IMR-90 (cell line): ENCODE measurements around the gene FOXP1. TPM values are rescaled to one million over a fixed set of nuclear protein-coding genes. Genes with fewer than 3 reads are reported as not detected.

Source experiments
- ATAC-seq: fragments of 200-7000 bp; cut with Tn5 transposase; 2 replicates; pipeline ENCODE4 v1.9.1; 2020; ENCODE audit warnings: low read depth, mild to moderate bottlenecking, moderate library complexity
- BruUV-seq: library from RNA; stranded (reverse); fragments of 400-500 nt; replicated peaks from 2 replicates; lab custom pipeline; 2021; lab: Mats Ljungman, UMichigan
- CTCF ChIA-PET: fragments of 300-600 bp; formaldehyde crosslinking; extraction: SDS; loops from one replicate; lab custom pipeline; 2021; ENCODE audit warnings: antibody characterized with exemption; lab: Yijun Ruan, JAX
- POLR2A ChIA-PET: fragments of 300-600 bp; sonication (Branson Sonifier 250); formaldehyde crosslinking; loops from one replicate; lab custom pipeline; 2022; ENCODE audit warnings: antibody characterized with exemption; ENCODE audit not compliant: unreplicated experiment; lab: Charles Lee
- DNase-seq: peaks from one replicate; pipeline ENCODE4 v3.0.0; 2013
- H2AFZ ChIP-seq: replicated peaks from 2 replicates; pipeline ENCODE3; 2013; ENCODE audit warnings: low read length, mild to moderate bottlenecking; ENCODE audit not compliant: poor library complexity
- H2AK5ac ChIP-seq: 2 replicates; pipeline ENCODE4 v1.6.1; 2013; ENCODE audit warnings: low read depth, low read length, inconsistent platforms
- H2AK9ac ChIP-seq: replicated peaks from 2 replicates; pipeline ENCODE3; 2013; ENCODE audit warnings: mild to moderate bottlenecking, low read depth, low read length, moderate library complexity; ENCODE audit not compliant: poor library complexity
- H2BK120ac ChIP-seq: 2 replicates; pipeline ENCODE4 v1.6.1; 2013; ENCODE audit warnings: low read depth, low read length, inconsistent platforms
- H2BK15ac ChIP-seq: 3 replicates; pipeline ENCODE4 v1.6.1; 2013; ENCODE audit warnings: low read depth, low read length, inconsistent platforms
- H2BK20ac ChIP-seq: 2 replicates; pipeline ENCODE4 v1.6.1; 2013; ENCODE audit warnings: low read depth, mild to moderate bottlenecking, inconsistent platforms, low read length, moderate library complexity
- H2BK5ac ChIP-seq: 2 replicates; pipeline ENCODE4 v1.6.1; 2013; ENCODE audit warnings: mild to moderate bottlenecking, low read depth, low read length, inconsistent platforms; ENCODE audit not compliant: poor library complexity, severe bottlenecking
- H3K14ac ChIP-seq: replicated peaks from 2 replicates; pipeline ENCODE4 v1.6.1; 2013; ENCODE audit warnings: low read depth, low read length, inconsistent platforms
- H3K18ac ChIP-seq: 2 replicates; pipeline ENCODE4 v1.6.1; 2013; ENCODE audit warnings: low read depth, low read length, control low read depth
- H3K23ac ChIP-seq: 2 replicates; pipeline ENCODE4 v1.6.1; 2013; ENCODE audit warnings: low read depth, low read length, inconsistent platforms
- H3K27ac ChIP-seq: 2 replicates; pipeline ENCODE4 v1.5.1; 2013; ENCODE audit warnings: mild to moderate bottlenecking, control low read depth, low read length; ENCODE audit not compliant: insufficient read depth
- H3K27me3 ChIP-seq: 2 replicates; pipeline ENCODE4 v1.6.1; 2013; ENCODE audit warnings: low read length; ENCODE audit not compliant: control insufficient read depth, insufficient read depth
- H3K36me3 ChIP-seq: 2 replicates; pipeline ENCODE4 v1.6.1; 2013; ENCODE audit warnings: low read length, mixed read lengths; ENCODE audit not compliant: control insufficient read depth, insufficient read depth
- H3K4ac ChIP-seq: 2 replicates; pipeline ENCODE4 v1.6.1; 2013; ENCODE audit warnings: low read depth, low read length, inconsistent platforms
- H3K4me1 ChIP-seq: 2 replicates; pipeline ENCODE4 v1.6.1; 2013; ENCODE audit warnings: low read length, mixed read lengths; ENCODE audit not compliant: control insufficient read depth, insufficient read depth
- H3K4me2 ChIP-seq: 2 replicates; pipeline ENCODE4 v1.6.1; 2013; ENCODE audit warnings: low read depth, mild to moderate bottlenecking, control low read depth, low read length, moderate library complexity
- H3K4me3 ChIP-seq: 2 replicates; pipeline ENCODE4 v1.5.1; 2013; ENCODE audit warnings: low read depth, mild to moderate bottlenecking, control low read depth, low read length, moderate library complexity; ENCODE audit not compliant: insufficient read depth
- H3K56ac ChIP-seq: 2 replicates; pipeline ENCODE4 v1.6.1; 2013; ENCODE audit warnings: low read length, inconsistent platforms; ENCODE audit not compliant: insufficient read depth; ENCODE audit errors: extremely low read depth
- H3K79me1 ChIP-seq, 2 experiments: 2 replicates each; pipeline ENCODE4 v1.6.1; 2013; ENCODE audit warnings: low read length in 2 of 2, inconsistent platforms in 1 of 2, low read depth in 1 of 2
- H3K9ac ChIP-seq: 2 replicates; pipeline ENCODE4 v1.6.1; 2013; ENCODE audit warnings: low read depth, low read length, control low read depth
- H3K9me1 ChIP-seq: 2 replicates; pipeline ENCODE4 v1.6.1; 2013; ENCODE audit warnings: low read length, inconsistent platforms; ENCODE audit not compliant: insufficient read depth
- H3K9me3 ChIP-seq: 2 replicates; pipeline ENCODE4 v1.6.1; 2013; ENCODE audit warnings: low read length; ENCODE audit not compliant: control insufficient read depth, insufficient read depth
- H4K20me1 ChIP-seq: 2 replicates; pipeline ENCODE4 v1.6.1; 2013; ENCODE audit warnings: low read length, inconsistent platforms; ENCODE audit not compliant: insufficient read depth
- H4K5ac ChIP-seq: 2 replicates; pipeline ENCODE4 v1.6.1; 2013; ENCODE audit warnings: mild to moderate bottlenecking, low read depth, low read length, control low read depth
- H4K8ac ChIP-seq, 2 experiments: 2 replicates each; pipeline ENCODE4 v1.6.1; 2013; ENCODE audit warnings: low read depth in 2 of 2, low read length in 2 of 2, control low read depth in 1 of 2, inconsistent platforms in 1 of 2
- H4K91ac ChIP-seq: 2 replicates; pipeline ENCODE4 v1.6.1; 2013; ENCODE audit warnings: low read depth, low read length, inconsistent platforms; ENCODE audit not compliant: insufficient read depth
- ELK1 ChIP-seq: fragments of 150-350 bp; IDR thresholded peaks from 2 replicates; pipeline ENCODE4 v1.6.1; 2016; ENCODE audit warnings: low read depth, mild to moderate bottlenecking, low read length, moderate library complexity, borderline replicate concordance
- USF2 ChIP-seq: fragments of 150-350 bp; IDR thresholded peaks from 2 replicates; pipeline ENCODE4 v1.6.1; 2017; ENCODE audit warnings: mild to moderate bottlenecking, antibody characterized with exemption, low read length, low read depth
- WGBS, 2 experiments: methylation state at CpG; one replicate each; pipeline versions ENCODE4 v1.1.5 to v1.1.7; 2013; ENCODE audit warnings: missing lambda C conversion rate in 2 of 2; ENCODE audit not compliant: insufficient read length in 1 of 2; ENCODE audit errors: extremely low coverage in 2 of 2; 5-methylcytosine and 5-hydroxymethylcytosine counted together
- dilution Hi-C: fragments of 300-500 bp; cut with HindIII; formaldehyde crosslinking; loops from one replicate; pipeline ENCODE4 v1.14.3; 2018; ENCODE audit warnings: low sequenced_read_pairs; ENCODE audit not compliant: unreplicated experiment
- in situ Hi-C: fragments of 300-500 bp; cut with MboI; formaldehyde crosslinking; loops from 3 replicates; pipeline ENCODE4 v1.14.3; 2019; ENCODE audit warnings: low sequenced_read_pairs, inconsistent platforms, mixed read lengths
- intact Hi-C: fragments of 100-400 bp; cut with micrococcal nuclease; formaldehyde crosslinking; loops from 2 replicates; pipeline ENCODE4 v1.10.0; 2022
- polyA plus RNA-seq, 3 experiments: library from polyadenylated mRNA; depleted of rRNA; stranded (reverse); fragments of >200 nt; gene quantifications; 2 replicates each; pipeline ENCODE4 v1.2.3, GENCODE V29; 2012; ENCODE audit warnings: low replicate concordance in 1 of 3
- total RNA-seq: library from RNA; depleted of rRNA; stranded (reverse); fragments of >200 nt; gene quantifications from 2 replicates; pipeline ENCODE4 v1.2.3, GENCODE V29; 2012

FOXP1 gene
- total and polyA plus RNA-seq, 2 of the 4 experiments (the other 2 are of a cell fraction): 37.0 to 132 TPM

- H3K56ac ChIP-seq: no peak overlapping the region
- no CpG with 5 or more reads among the region's 4 CpGs for WGBS, 2 experiments
- no peak overlapping the region for H2AK9ac ChIP-seq
- H3K9me1 ChIP-seq: peaks cover 4% of the 10 kb centered on the region; the same call in 1 of the 2 replicates
- no peaks in the 10 kb centered on the region for H3K9me3 ChIP-seq
- no peak overlapping the region for H3K27ac ChIP-seq
- no peak overlapping the region; the same call in 1 of the 2 replicates for H3K14ac ChIP-seq
- no peak overlapping the region for H2BK15ac ChIP-seq
- H3K4me1 ChIP-seq: peaks cover 15% of the 10 kb centered on the region
- H4K91ac ChIP-seq: no peak overlapping the region
- no peak overlapping the region for H2BK120ac ChIP-seq
- no peak overlapping the region for H3K4ac ChIP-seq
- DNase-seq: no peak
- no peaks in the 10 kb centered on the region for H4K20me1 ChIP-seq
- ATAC-seq: no peak
- peaks cover 9% of the 10 kb centered on the region in 2 experiments; a peak in 2 of 4 replicates for H3K79me1 ChIP-seq
- H3K9ac ChIP-seq: no peak overlapping the region
- TF ChIP-seq ELK1 (no peak), USF2 (no peak)
- intact Hi-C loops (no loop called here), dilution Hi-C loops (no loop called here), in situ Hi-C loops (no loop called here)
- no peaks in the 10 kb centered on the region for H3K27me3 ChIP-seq
- no peak overlapping the region for H2BK5ac ChIP-seq
- ChIA-PET CTCF (no interaction called here), POLR2A (interaction anchor here (0.6 kb wide), 1 partner anchor 24 kb away, joined by 5 read pairs; no protein-coding TSS in a partner anchor)
- no peak overlapping the region for H2AK5ac ChIP-seq
- no peaks in the 10 kb centered on the region for H3K36me3 ChIP-seq
- H3K4me2 ChIP-seq: no peak overlapping the region
- H3K23ac ChIP-seq: no peak overlapping the region
- H4K5ac ChIP-seq: peak overlapping the region; percentile 4; the same call in 1 of the 2 replicates
- H3K18ac ChIP-seq: no peak overlapping the region
- BruUV-seq: no TSS peak
- H3K4me3 ChIP-seq: no peak overlapping the region
- H2BK20ac ChIP-seq: no peak overlapping the region
- H4K8ac ChIP-seq: peak overlapping the region in 1 of 2 experiments; percentile 46; a peak in 1 of 4 replicates
- no peak overlapping the region for H2AFZ ChIP-seq
Measured at GRCh38 chr3:71177375-71177774, 406.2 kb downstream of the FOXP1 start.
